ENCODE measurements around the gene GSE1.
A peak's percentile ranks its signal among the peaks of the same experiment; 100 is the strongest.

The GSE1 gene

GRCh38 chr16:85668676-85669424, 55.7 kb downstream of the GSE1 start:
- no peak overlapping the region for H3K4me3 ChIP-seq (ENCODE audit: low read depth, low read length)
- DNase-seq (ENCODE audit: low read depth): no peak
- no peak for TF ChIP-seq CTCF (conservative IDR thresholded peaks at IDR 0.05; ENCODE audit: low read depth, low read length)

GRCh38 chr16:85670840-85671239, 57.7 kb downstream of the GSE1 start:
- no peak for DNase-seq (ENCODE audit: low read depth)
- no peak for TF ChIP-seq CTCF (conservative IDR thresholded peaks at IDR 0.05; ENCODE audit: low read depth, low read length)
- H3K4me3 ChIP-seq (ENCODE audit: low read depth, low read length): no peak overlapping the region

GRCh38 chr16:85673529-85674417, 60.7 kb downstream of the GSE1 start:
- DNase-seq (ENCODE audit: low read depth): peak; percentile 76
- TF ChIP-seq CTCF (conservative IDR thresholded peaks at IDR 0.05; ENCODE audit: low read depth, low read length): peak; percentile 18
- H3K4me3 ChIP-seq (ENCODE audit: low read depth, low read length): no peak overlapping the region

GRCh38 chr16:85674418-85674755, 61.3 kb downstream of the GSE1 start:
- TF ChIP-seq CTCF (conservative IDR thresholded peaks at IDR 0.05; ENCODE audit: low read depth, low read length): no peak
- no peak for DNase-seq (ENCODE audit: low read depth)
- no peak overlapping the region for H3K4me3 ChIP-seq (ENCODE audit: low read depth, low read length)

GRCh38 chr16:85674828-85675227, 61.7 kb downstream of the GSE1 start:
- no peak overlapping the region for H3K4me3 ChIP-seq (ENCODE audit: low read depth, low read length)
- DNase-seq (ENCODE audit: low read depth): no peak
- TF ChIP-seq CTCF (conservative IDR thresholded peaks at IDR 0.05; ENCODE audit: low read depth, low read length): no peak

GRCh38 chr16:85675251-85675874, 62.2 kb downstream of the GSE1 start:
- TF ChIP-seq CTCF (conservative IDR thresholded peaks at IDR 0.05; ENCODE audit: low read depth, low read length): peak; percentile 74
- DNase-seq (ENCODE audit: low read depth): peak; percentile 75
- H3K4me3 ChIP-seq (ENCODE audit: low read depth, low read length): no peak overlapping the region
